Right kidney (tissue), 1 donor: ENCODE measurements around the gene FAM168A.

ENCODE experiments used
- DNase-seq: peaks from one replicate; pipeline ENCODE4 v3.0.0-alpha.2; 2016

FAM168A gene

GRCh38 chr11:73401217-73401923 is 196.5 kb downstream of the FAM168A start:
- DNase-seq: no peak

DNA sequence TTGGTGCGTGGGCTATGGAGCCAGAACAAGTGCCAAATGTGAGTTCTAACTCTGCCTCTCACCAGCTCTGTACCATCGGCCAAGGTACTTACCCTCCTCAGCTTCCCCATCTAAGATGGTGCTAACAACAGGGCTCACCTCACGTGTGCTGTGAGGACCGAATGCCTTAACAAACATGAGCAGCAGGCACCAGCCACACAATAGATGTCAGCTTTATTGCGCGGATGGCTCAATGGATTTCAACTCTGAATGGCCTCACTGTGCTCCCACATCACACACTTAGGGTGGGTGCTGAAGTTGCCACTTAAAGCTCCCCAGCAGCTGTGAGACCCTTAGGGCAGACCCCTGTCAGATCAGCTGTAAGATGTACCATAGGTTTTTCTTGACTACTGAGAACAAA is 197.6 kb downstream of the FAM168A start:
- DNase-seq: no peak

GRCh38 chr11:73399636-73400035 is 198.3 kb downstream of the FAM168A start:
- DNase-seq: no peak

DNA sequence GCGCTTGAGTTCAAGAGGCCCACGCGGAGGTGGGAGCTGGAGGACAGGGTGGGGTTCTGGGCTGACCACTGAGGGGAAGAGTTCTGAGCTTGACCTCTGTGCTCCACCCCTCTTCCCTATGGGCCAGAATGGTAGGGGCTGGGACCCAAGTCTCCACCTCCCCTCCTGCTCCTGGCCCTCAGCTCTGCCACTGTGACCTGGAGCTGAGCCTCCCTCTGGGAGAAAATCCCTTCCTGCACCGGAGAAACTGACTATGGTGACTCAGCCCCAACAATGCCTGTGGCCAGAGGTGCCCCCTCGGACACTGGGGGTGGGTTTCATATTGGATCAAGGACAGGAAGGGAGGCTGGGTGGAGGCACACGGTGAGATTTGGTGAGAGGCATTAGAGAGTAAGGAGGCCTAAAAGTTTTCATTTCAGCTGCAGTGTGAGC is 198.7 kb downstream of the FAM168A start:
- no peak for DNase-seq

DNA sequence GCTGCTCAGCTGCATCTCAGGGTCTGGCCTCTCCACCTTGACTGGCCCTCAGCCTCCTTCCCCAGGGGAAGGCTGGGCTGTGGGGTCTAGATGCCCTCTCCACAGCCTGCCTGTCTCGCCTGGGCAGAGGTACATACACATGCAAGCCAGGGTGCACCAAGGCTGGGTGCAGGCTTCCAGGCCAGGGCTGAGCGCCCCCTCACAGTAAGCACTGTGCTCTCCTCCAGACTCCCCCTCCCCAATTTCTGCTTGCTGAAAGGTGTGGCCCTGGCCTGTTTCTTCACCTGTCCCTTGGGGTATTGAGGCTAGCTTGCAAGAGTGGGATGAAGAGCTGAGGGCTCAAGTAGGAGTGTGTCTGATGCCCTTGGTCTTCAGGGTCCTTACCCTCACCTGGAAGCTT is 199.2 kb downstream of the FAM168A start:
- no peak for DNase-seq

DNA sequence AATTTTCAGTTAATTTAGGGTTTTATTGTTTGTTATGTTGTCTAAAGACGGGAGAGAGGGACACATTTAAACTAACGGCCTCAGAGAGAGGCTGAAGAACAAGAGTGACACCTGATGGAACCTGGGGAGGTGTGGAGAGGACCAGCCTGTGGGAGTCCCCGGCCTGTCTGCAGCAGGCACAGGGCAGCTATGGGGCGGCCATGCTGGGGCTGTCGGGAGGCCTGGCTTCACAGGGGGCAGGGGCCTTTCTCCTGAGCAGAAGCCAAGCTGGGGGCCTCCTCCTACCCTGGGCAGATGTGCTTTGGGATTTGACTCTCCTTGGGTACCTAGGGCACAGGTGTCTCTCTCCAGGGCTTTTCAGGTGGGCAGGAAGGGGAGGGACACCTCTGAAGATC is 199.8 kb downstream of the FAM168A start:
- no peak for DNase-seq

GRCh38 chr11:73397468-73398131 is 200.3 kb downstream of the FAM168A start:
- no peak for DNase-seq

- no peak for DNase-seq
Measured at GRCh38 chr11:73396985-73397384, 200.9 kb downstream of the FAM168A start.

- no peak for DNase-seq
Measured at GRCh38 chr11:73396251-73396930, 201.5 kb downstream of the FAM168A start.

DNA sequence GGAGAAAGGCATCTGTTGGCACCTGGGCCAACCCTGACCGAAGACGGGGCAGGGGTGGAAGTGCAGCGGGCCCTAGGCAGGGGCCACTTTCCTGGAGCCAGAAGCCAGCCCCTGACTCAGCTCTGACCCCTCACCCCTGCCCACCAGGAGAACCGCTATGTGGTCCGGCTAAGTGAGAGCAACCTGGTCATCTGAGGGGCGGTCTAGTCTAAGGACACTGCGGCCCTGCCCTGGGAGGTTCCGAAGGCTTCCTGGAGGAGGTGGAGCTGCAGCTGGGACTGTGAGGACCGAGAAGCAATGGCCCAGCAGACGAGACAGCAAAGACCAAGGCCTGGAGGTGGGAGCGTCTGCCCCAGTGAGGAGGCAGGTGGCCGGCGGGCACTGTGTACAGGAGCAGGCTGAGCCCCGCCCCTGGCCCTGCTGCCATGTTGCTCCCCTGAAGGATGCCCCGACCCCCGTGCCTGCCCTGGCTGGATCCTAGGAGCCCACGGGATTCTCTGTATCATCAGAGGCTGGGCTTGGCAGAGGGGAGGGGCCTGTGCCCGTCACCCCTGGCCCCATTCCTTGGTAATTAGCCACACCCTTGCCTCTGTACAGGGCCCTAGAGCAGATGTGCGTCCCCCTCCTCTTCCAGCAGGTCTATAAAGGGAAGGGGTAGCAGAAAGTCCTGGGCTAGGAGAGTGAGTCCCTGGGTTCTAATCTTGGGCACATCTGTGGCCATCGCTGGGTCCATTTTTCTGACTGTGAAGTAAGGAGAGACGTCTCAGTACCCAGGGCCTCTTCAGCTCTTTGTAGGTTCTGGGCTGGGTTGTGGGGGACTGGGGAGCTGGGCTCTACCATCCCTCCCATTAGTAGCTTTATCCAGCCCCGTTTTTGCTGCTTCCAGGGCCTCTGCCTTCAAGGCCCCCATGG is 202.4 kb downstream of the FAM168A start:
- DNase-seq: no peak

GRCh38 chr11:73394416-73395296 is 203.3 kb downstream of the FAM168A start:
- no peak for DNase-seq

DNA sequence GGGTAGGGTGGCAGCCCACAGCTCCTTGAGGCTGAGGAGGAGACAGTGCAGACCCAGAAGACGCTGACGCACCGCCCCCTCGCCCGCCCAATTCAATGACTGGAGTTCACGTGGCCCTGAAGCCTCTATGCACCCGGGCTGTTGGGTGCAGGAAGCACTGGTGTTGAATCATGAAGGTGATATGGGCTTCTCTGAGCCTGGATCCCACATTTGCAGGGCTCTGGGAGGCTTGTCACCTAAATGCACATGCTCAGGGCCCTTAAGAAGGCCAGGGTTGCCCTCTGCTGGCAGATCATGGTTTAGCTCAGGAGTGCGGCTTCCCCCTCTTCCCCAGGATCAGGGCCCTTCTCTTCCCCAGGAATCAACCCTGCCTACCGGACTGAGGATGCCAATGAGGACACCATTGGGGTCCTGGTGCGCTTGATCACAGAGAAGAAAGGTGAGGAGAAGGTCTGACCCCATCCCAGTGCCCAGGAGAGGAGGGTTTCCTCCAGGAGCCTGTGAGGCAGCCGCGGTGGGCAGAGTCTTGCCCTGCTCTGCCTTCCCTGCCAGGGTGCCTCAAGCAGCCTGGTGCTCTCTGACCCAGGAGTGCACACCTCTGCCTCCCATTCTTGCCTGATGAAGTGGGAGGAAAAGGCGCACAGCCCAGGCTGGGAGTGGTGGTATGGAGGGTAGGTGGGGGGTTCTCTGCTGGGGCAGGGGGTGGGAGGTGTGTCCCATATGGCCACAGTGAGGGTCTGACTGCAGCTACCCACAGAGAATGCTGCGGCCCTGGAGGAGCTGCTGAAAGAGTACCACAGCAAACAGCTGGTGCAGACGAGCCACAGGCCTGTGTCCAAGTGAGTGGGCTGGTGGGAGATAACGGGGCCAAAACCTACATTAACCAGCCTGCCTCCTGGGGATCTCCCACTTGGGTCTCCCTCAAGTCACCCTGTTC is 204.2 kb downstream of the FAM168A start:
- DNase-seq: peak; percentile 58

DNA sequence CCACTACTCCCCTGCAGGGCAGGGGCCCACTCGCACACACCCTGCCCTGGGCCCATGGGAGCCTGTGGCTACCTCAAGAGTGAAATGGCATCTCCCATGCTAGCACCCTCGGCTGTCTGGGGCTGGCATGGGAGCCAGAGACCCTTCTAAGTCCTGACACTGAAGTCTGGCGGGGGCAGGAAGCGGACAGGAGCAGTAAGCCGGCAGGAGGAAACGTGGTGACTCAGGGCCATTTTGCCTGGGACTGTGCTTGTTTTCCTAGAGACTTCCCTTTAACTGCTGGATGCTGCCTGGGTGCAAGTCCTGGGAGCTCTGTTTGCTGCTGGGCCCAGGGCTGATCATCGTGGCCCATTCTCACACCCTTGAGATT is 204.9 kb downstream of the FAM168A start:
- DNase-seq: no peak

GRCh38 chr11:73392108-73393010 is 205.6 kb downstream of the FAM168A start:
- no peak for DNase-seq

DNA sequence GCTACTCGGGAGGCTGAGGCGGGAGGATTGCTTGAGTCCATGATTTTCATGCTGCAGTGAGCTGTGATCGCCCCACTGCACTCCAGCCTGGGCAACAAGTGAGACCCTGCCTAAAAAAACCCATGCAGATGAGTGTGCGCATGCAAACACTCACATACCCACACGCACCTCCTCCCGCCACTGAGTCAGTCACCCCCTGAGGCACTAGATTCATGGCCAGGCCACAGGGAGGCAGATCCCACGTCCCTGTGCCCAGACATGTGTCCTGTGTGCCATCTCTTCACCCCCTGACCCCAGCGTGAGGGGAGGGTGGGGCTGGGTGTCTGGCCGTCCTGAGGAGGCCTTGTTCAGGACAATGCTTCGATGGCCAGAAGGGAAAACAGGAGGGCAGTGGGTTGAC is 206.2 kb downstream of the FAM168A start:
- DNase-seq: no peak

- no peak for DNase-seq
Measured at GRCh38 chr11:73390601-73391565, 207.0 kb downstream of the FAM168A start.

DNA sequence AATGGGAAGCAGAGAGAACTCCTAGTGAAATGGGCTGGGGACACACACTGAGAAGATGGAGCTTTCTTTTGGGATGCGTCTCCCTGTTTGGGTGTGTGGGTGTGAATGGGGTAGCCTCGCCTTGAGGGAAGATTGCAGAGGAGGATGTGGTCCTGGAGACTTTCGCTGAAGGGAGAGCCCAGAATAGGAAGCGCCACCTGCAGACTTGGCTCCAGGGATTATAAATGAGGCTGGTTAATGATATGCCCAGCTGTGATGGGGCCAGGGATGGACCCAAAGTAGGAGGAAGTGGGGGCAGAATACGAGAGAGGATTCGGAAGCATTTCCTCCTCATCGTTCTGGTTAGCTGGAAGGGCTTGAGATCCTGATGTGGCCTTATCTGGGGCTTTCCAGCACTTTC is 208.0 kb downstream of the FAM168A start:
- no peak for DNase-seq

DNA sequence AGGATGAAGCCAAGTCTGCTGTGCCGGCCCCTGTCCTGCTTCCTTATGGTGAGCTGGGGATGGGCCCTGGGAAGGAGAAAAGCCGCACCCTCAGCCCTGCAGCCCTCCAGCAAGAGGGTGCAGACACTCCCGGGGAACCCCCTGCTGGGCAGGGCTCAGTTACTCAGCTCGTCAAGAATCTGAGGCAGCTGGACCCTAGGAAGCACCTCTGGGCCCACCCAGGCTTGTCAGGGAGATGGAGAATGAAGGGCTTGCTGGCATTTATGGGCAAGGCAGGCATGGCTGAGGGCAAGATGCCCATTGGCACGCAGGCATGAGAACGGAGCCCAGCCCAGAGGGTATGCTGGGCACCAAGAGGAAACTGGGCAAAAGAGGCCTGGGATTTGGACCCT is 208.8 kb downstream of the FAM168A start:
- DNase-seq: no peak
